ENCODE measurements around the gene THAP11. TPM values are rescaled to one million over a fixed set of nuclear protein-coding genes. Genes with fewer than 3 reads are reported as not detected.

The THAP11 gene
- total and polyA plus RNA-seq, 2 experiments from 2014 or later = 35.4 to 36.7 TPM

DNA sequence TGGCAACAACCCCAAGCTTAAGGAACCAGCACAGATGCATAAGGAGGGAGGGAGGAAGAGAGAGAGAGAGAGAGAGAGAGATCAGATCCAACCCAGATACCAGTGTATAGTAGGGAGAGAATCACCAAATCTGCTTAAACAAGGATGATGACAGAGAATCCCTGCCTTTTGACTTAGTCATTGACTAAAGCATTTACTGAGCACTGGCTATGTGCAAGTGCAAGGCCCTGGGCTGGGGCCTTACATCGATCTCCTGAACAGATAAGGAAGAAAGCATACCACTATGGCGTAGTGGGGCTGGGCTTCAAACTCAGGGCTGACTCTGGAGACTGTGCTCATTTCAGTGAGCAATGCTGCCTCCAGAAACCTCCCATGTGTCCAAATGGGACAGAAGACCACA lies 19.6 kb upstream of the THAP11 start:
- no peak for TF ChIP-seq EZH2 (IDR thresholded peaks at IDR 0.05; ENCODE audit: borderline replicate concordance)
- TF ChIP-seq, protein P1, sequence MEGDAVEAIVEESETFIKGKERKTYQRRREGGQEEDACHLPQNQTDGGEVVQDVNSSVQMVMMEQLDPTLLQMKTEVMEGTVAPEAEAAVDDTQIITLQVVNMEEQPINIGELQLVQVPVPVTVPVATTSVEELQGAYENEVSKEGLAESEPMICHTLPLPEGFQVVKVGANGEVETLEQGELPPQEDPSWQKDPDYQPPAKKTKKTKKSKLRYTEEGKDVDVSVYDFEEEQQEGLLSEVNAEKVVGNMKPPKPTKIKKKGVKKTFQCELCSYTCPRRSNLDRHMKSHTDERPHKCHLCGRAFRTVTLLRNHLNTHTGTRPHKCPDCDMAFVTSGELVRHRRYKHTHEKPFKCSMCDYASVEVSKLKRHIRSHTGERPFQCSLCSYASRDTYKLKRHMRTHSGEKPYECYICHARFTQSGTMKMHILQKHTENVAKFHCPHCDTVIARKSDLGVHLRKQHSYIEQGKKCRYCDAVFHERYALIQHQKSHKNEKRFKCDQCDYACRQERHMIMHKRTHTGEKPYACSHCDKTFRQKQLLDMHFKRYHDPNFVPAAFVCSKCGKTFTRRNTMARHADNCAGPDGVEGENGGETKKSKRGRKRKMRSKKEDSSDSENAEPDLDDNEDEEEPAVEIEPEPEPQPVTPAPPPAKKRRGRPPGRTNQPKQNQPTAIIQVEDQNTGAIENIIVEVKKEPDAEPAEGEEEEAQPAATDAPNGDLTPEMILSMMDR (IDR thresholded peaks at IDR 0.05; ENCODE audit: poor library complexity) = no peak
- no peak for TF ChIP-seq EZH2phosphoT487 (IDR thresholded peaks at IDR 0.05; ENCODE audit: low read depth, severe bottlenecking, unreplicated experiment)
- no peaks in the 10 kb centered on the region for H3K36me3 ChIP-seq (replicated peaks; ENCODE audit: insufficient read depth, low read depth)
- no peak overlapping the region for H2AFZ ChIP-seq
- H3K27me3 ChIP-seq = no peaks in the 10 kb centered on the region
- no peaks in the 10 kb centered on the region for H3K9me2 ChIP-seq (replicated peaks; ENCODE audit: insufficient read depth)
- H3K79me2 ChIP-seq = no peaks in the 10 kb centered on the region
- H3K9me3 ChIP-seq (ENCODE audit: low read depth) = no peaks in the 10 kb centered on the region
- WGBS (ENCODE audit: low lambda C conversion rate, missing lambda C conversion rate) = 78% methylated on average over 2 of the region's 2 CpGs
- no peaks in the 10 kb centered on the region for H4K20me1 ChIP-seq (ENCODE audit: insufficient read depth, poor library complexity, severe bottlenecking)
- no peaks in the 10 kb centered on the region for H3K4me1 ChIP-seq (ENCODE audit: insufficient read depth)
- H3K27ac ChIP-seq = no peak overlapping the region
- H3K4me3 ChIP-seq = no peak overlapping the region
- no peak for DNase-seq (ENCODE audit: low spot score)
- no peak overlapping the region for H3K4me2 ChIP-seq

DNA sequence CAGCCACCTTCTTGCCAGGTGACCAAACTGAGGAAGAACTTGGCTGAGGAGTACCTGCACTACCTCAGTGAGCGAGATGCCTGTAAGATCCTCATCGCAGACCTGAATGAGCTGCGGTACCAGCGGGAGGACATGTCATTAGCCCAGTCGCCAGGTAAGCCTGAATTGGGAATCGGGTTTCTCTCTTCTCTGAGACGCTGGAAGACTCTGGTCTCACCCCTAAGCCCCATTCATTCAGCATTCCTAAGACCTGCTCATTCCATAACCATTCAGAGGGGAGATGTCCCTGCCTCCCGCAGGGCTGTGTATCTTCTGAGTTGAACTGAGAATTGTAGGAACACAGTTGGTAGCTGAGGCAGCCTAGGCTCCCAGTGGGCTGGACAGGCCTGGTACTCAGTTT lies 17.0 kb upstream of the THAP11 start:
- Histone ChIP-seq H3K36me3 (replicated peaks; ENCODE audit: insufficient read depth, low read depth) (no peaks in the 10 kb centered on the region), H3K4me2 (no peak overlapping the region), H2AFZ (no peak overlapping the region), H3K9me2 (replicated peaks; ENCODE audit: insufficient read depth) (no peaks in the 10 kb centered on the region), H4K20me1 (ENCODE audit: insufficient read depth, poor library complexity, severe bottlenecking) (no peaks in the 10 kb centered on the region), H3K9me3 (ENCODE audit: low read depth) (no peaks in the 10 kb centered on the region), H3K79me2 (no peaks in the 10 kb centered on the region), H3K27ac (no peak overlapping the region), H3K27me3 (no peaks in the 10 kb centered on the region), H3K4me3 (no peak overlapping the region), H3K4me1 (ENCODE audit: insufficient read depth) (no peaks in the 10 kb centered on the region)
- no peak for DNase-seq (ENCODE audit: low spot score)
- WGBS (ENCODE audit: low lambda C conversion rate, missing lambda C conversion rate) = 85% methylated on average over 8 of the region's 8 CpGs
- TF ChIP-seq EZH2phosphoT487 (IDR thresholded peaks at IDR 0.05; ENCODE audit: low read depth, severe bottlenecking, unreplicated experiment) = no peak
- TF ChIP-seq EZH2 (IDR thresholded peaks at IDR 0.05; ENCODE audit: borderline replicate concordance) = no peak
- TF ChIP-seq, protein P1 (IDR thresholded peaks at IDR 0.05; ENCODE audit: poor library complexity) = no peak

DNA sequence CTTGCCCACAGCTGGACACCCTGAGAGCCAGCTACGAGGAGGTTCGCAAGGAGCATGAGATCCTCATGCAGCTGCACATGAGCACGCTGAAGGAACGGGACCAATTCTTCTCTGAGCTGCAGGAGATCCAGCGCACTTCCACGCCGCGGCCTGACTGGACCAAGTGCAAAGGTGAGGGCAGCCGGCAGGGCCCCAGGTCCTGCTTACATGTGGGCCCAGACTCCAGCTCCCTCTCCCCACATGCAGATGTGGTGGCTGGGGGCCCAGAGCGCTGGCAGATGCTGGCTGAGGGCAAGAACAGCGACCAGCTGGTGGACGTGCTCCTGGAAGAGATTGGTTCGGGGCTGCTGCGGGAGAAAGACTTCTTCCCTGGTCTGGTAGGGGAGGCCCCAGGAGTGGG lies 16.2 kb upstream of the THAP11 start:
- TF ChIP-seq EZH2 (IDR thresholded peaks at IDR 0.05; ENCODE audit: borderline replicate concordance) (no peak), EZH2phosphoT487 (IDR thresholded peaks at IDR 0.05; ENCODE audit: low read depth, severe bottlenecking, unreplicated experiment) (no peak)
- TF ChIP-seq, protein P1 (IDR thresholded peaks at IDR 0.05; ENCODE audit: poor library complexity) = no peak
- DNase-seq (ENCODE audit: low spot score) = no peak
- no peaks in the 10 kb centered on the region for H3K4me1 ChIP-seq (ENCODE audit: insufficient read depth)
- H3K9me3 ChIP-seq (ENCODE audit: low read depth) = no peaks in the 10 kb centered on the region
- no peaks in the 10 kb centered on the region for H4K20me1 ChIP-seq (ENCODE audit: insufficient read depth, poor library complexity, severe bottlenecking)
- no peaks in the 10 kb centered on the region for H3K9me2 ChIP-seq (replicated peaks; ENCODE audit: insufficient read depth)
- no peak overlapping the region for H3K4me2 ChIP-seq
- no peak overlapping the region for H3K4me3 ChIP-seq
- H3K36me3 ChIP-seq (replicated peaks; ENCODE audit: insufficient read depth, low read depth) = no peaks in the 10 kb centered on the region
- WGBS (ENCODE audit: low lambda C conversion rate, missing lambda C conversion rate) = 98% methylated on average over 14 of the region's 14 CpGs
- no peak overlapping the region for H3K27ac ChIP-seq
- H3K79me2 ChIP-seq = no peaks in the 10 kb centered on the region
- no peak overlapping the region for H2AFZ ChIP-seq
- no peaks in the 10 kb centered on the region for H3K27me3 ChIP-seq

DNA sequence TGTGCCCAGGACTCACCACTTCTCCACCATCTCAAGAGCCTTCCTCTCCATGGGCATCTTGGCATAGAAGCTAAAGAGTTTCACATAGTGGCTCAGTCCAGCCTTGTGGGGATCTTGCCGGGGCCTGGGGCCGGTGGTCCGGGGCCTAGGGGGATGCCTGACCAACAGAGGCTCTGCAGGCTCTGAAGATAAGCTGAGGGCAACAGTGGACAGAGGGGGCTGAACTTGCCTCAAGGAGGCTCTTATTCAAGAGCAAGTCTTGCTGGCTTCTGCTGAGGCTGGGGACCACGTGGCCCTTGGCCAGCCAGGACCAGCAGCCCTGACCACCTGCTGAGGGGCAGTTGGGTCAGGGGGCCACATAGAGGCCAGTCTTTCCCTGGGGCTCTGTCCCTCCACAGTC lies 13.5 kb upstream of the THAP11 start:
- Histone ChIP-seq H4K20me1 (ENCODE audit: insufficient read depth, poor library complexity, severe bottlenecking) (no peaks in the 10 kb centered on the region), H3K4me2 (no peak overlapping the region), H3K27ac (no peak overlapping the region), H3K79me2 (peaks cover 14% of the 10 kb centered on the region), H3K9me3 (ENCODE audit: low read depth) (no peaks in the 10 kb centered on the region), H3K9me2 (replicated peaks; ENCODE audit: insufficient read depth) (no peaks in the 10 kb centered on the region), H3K36me3 (replicated peaks; ENCODE audit: insufficient read depth, low read depth) (no peaks in the 10 kb centered on the region), H3K4me3 (no peak overlapping the region), H2AFZ (no peak overlapping the region), H3K4me1 (ENCODE audit: insufficient read depth) (peaks cover 8% of the 10 kb centered on the region), H3K27me3 (no peaks in the 10 kb centered on the region)
- DNase-seq (ENCODE audit: low spot score) = no peak
- 100% methylated on average over 3 of the region's 4 CpGs for WGBS (ENCODE audit: low lambda C conversion rate, missing lambda C conversion rate)
- TF ChIP-seq, protein P1 (IDR thresholded peaks at IDR 0.05; ENCODE audit: poor library complexity) = no peak
- no peak for TF ChIP-seq EZH2 (IDR thresholded peaks at IDR 0.05; ENCODE audit: borderline replicate concordance)
- TF ChIP-seq EZH2phosphoT487 (IDR thresholded peaks at IDR 0.05; ENCODE audit: low read depth, severe bottlenecking, unreplicated experiment) = no peak

Measured in hepatocyte (in vitro differentiated cells).